HEK293 (cell line): Measurements from ENCODE around the gene TMEM88.

Source experiments
- GLIS2 ChIP-seq: fragments of 450-650 bp; formaldehyde crosslinking; IDR thresholded peaks from 2 replicates; pipeline ENCODE4 v1.5.1; 2016; ENCODE audit warnings: missing biosample characterization, missing genetic modification characterization
- IKZF3 ChIP-seq: fragments of 450-650 bp; IDR thresholded peaks from 2 replicates; pipeline ENCODE4 v1.5.0; 2018; ENCODE audit warnings: missing biosample characterization, mild to moderate bottlenecking, missing genetic modification characterization, moderate library complexity
- KLF1 ChIP-seq: fragments of 450-650 bp; formaldehyde crosslinking; IDR thresholded peaks from 2 replicates; pipeline ENCODE4 v1.5.1; 2016; ENCODE audit warnings: missing biosample characterization, missing genetic modification characterization
- KLF10 ChIP-seq: fragments of 450-650 bp; IDR thresholded peaks from 2 replicates; pipeline ENCODE4 v1.5.1; 2018; ENCODE audit warnings: missing biosample characterization, mild to moderate bottlenecking, missing genetic modification characterization
- KLF9 ChIP-seq: fragments of 450-650 bp; formaldehyde crosslinking; IDR thresholded peaks from 2 replicates; pipeline ENCODE4 v1.5.1; 2016; ENCODE audit warnings: missing biosample characterization, missing genetic modification characterization, low read depth
- SP2 ChIP-seq: fragments of 450-650 bp; formaldehyde crosslinking; IDR thresholded peaks from 2 replicates; pipeline ENCODE4 v1.5.1; 2016; ENCODE audit warnings: missing biosample characterization, missing genetic modification characterization
- ZBTB20 ChIP-seq: fragments of 450-650 bp; formaldehyde crosslinking; IDR thresholded peaks from 2 replicates; pipeline ENCODE4 v1.5.1; 2016; ENCODE audit warnings: missing biosample characterization, missing genetic modification characterization
- ZBTB8A ChIP-seq: fragments of 450-650 bp; formaldehyde crosslinking; IDR thresholded peaks from 2 replicates; pipeline ENCODE4 v1.5.1; 2016; ENCODE audit warnings: missing biosample characterization, missing genetic modification characterization
- ZNF155 ChIP-seq: fragments of 450-650 bp; formaldehyde crosslinking; IDR thresholded peaks from 2 replicates; pipeline ENCODE4 v1.5.1; 2016; ENCODE audit warnings: missing biosample characterization, missing genetic modification characterization
- ZNF223 ChIP-seq: fragments of 450-650 bp; formaldehyde crosslinking; IDR thresholded peaks from 2 replicates; pipeline ENCODE4 v1.5.1; 2016; ENCODE audit warnings: missing biosample characterization, missing genetic modification characterization
- ZNF335 ChIP-seq: fragments of 450-650 bp; formaldehyde crosslinking; conservative IDR thresholded peaks from 2 replicates; pipeline ENCODE4 v1.5.1; 2016; ENCODE audit warnings: missing biosample characterization, missing genetic modification characterization
- ZNF366 ChIP-seq: fragments of 450-650 bp; formaldehyde crosslinking; conservative IDR thresholded peaks from 2 replicates; pipeline ENCODE4 v1.5.1; 2016; ENCODE audit warnings: missing biosample characterization, missing genetic modification characterization
- ZNF514 ChIP-seq: fragments of 450-650 bp; formaldehyde crosslinking; IDR thresholded peaks from 2 replicates; pipeline ENCODE4 v1.5.1; 2016; ENCODE audit warnings: missing biosample characterization, missing genetic modification characterization
- ZNF544 ChIP-seq: fragments of 450-650 bp; formaldehyde crosslinking; IDR thresholded peaks from 2 replicates; pipeline ENCODE4 v1.5.0; 2017; ENCODE audit warnings: missing biosample characterization, missing genetic modification characterization
- ZNF621 ChIP-seq: fragments of 450-650 bp; formaldehyde crosslinking; IDR thresholded peaks from 2 replicates; pipeline ENCODE4 v1.5.1; 2017; ENCODE audit warnings: missing biosample characterization, missing genetic modification characterization
- ZNF776 ChIP-seq: fragments of 450-650 bp; formaldehyde crosslinking; IDR thresholded peaks from 2 replicates; pipeline ENCODE4 v1.5.0; 2017; ENCODE audit warnings: missing biosample characterization, missing genetic modification characterization, borderline replicate concordance
- TF ChIP-seq, protein P1 (sequence below): fragments of 450-650 bp; formaldehyde crosslinking; IDR thresholded peaks from 2 replicates; pipeline ENCODE4 v1.5.1; 2016; ENCODE audit warnings: missing biosample characterization, missing genetic modification characterization
- TF ChIP-seq, protein P2 (sequence below): fragments of 450-650 bp; formaldehyde crosslinking; IDR thresholded peaks from 2 replicates; pipeline ENCODE4 v1.5.1; 2016; ENCODE audit warnings: missing biosample characterization, missing genetic modification characterization
- TF ChIP-seq, protein P3 (sequence below): sonication (generic); formaldehyde crosslinking; IDR thresholded peaks from 2 replicates; pipeline ENCODE4 v1.8.1; 2022; ENCODE audit warnings: mild to moderate bottlenecking, moderate library complexity, missing genetic modification reagents
- TF ChIP-seq, protein P4 (sequence below): fragments of 450-650 bp; formaldehyde crosslinking; IDR thresholded peaks from 2 replicates; pipeline ENCODE4; 2016; ENCODE audit warnings: missing biosample characterization, missing genetic modification characterization

Gene TMEM88

DNA sequence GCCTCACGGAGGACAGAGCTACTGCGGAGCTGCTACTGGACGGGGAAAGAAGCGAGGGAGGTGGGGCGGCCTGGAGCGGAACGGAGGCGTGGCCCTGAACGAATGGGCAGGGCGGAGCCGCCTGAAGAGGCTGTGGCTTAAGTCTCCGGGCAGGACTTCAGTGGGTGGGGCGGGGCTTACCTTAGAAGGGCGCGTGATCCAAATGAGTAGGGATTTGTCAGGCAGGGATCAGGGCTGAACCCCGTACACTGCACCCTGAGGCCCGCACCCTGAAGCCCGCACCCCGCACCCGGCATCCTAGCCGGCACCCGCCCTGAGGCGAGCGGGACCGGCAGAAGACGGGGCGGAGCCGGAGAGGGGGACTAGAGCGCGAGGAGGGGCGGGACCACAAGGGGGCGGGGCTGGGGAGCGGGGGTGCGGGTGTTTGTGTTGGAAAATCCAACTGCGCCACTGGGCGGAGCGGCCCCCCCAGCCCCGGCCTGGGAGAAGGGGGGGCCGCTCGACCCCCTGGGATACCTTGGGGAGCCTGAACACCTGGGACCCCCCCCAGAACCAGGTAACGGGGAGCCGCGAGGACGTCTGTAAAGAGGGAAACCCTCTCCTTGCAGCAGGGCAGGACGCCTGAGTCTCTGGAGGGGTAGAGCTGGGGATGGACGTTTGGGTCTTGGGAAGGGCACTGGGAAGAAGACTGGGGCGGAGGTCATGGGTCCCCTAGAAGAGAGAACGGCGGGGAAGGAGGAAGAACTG, 20.9 kb upstream of the TMEM88 start, which contains the start of gene KDM6B (continued):
- TF ChIP-seq IKZF3 (tag by site-specific recombination) (peak; percentile 75), GLIS2 (tag by site-specific recombination) (peak; percentile 79), ZBTB8A (tag by site-specific recombination) (peak; percentile 28; the same call in 1 of the 2 replicates), ZNF155 (tag by site-specific recombination) (no peak), ZNF514 (tag by site-specific recombination) (no peak), ZNF621 (tag by site-specific recombination) (no peak), ZNF544 (no peak), ZNF366 (0 out of 2 replicates have a peak, but pooled peaks have one; percentile 30), SP2 (tag by site-specific recombination) (peak; percentile 84), ZNF335 (peak; percentile 96), KLF9 (tag by site-specific recombination) (peak; percentile 94), ZNF776 (no peak), ZBTB20 (tag by site-specific recombination) (peak; percentile 63; the same call in 1 of the 2 replicates), KLF1 (tag by site-specific recombination) (peak; percentile 90), ZNF223 (tag by site-specific recombination) (0 out of 2 replicates have a peak, but pooled peaks have one; percentile 53), KLF10 (tag by site-specific recombination) (peak; percentile 70; the same call in 1 of the 2 replicates)
- TF ChIP-seq, protein P1, sequence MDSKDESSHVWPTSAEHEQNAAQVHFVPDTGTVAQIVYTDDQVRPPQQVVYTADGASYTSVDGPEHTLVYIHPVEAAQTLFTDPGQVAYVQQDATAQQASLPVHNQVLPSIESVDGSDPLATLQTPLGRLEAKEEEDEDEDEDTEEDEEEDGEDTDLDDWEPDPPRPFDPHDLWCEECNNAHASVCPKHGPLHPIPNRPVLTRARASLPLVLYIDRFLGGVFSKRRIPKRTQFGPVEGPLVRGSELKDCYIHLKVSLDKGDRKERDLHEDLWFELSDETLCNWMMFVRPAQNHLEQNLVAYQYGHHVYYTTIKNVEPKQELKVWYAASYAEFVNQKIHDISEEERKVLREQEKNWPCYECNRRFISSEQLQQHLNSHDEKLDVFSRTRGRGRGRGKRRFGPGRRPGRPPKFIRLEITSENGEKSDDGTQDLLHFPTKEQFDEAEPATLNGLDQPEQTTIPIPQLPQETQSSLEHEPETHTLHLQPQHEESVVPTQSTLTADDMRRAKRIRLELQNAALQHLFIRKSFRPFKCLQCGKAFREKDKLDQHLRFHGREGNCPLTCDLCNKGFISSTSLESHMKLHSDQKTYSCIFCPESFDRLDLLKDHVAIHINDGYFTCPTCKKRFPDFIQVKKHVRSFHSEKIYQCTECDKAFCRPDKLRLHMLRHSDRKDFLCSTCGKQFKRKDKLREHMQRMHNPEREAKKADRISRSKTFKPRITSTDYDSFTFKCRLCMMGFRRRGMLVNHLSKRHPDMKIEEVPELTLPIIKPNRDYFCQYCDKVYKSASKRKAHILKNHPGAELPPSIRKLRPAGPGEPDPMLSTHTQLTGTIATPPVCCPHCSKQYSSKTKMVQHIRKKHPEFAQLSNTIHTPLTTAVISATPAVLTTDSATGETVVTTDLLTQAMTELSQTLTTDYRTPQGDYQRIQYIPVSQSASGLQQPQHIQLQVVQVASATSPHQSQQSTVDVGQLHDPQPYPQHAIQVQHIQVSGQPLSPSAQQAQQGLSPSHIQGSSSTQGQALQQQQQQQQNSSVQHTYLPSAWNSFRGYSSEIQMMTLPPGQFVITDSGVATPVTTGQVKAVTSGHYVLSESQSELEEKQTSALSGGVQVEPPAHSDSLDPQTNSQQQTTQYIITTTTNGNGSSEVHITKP (tag by site-specific recombination), result peak; percentile 87
- TF ChIP-seq, protein P2, sequence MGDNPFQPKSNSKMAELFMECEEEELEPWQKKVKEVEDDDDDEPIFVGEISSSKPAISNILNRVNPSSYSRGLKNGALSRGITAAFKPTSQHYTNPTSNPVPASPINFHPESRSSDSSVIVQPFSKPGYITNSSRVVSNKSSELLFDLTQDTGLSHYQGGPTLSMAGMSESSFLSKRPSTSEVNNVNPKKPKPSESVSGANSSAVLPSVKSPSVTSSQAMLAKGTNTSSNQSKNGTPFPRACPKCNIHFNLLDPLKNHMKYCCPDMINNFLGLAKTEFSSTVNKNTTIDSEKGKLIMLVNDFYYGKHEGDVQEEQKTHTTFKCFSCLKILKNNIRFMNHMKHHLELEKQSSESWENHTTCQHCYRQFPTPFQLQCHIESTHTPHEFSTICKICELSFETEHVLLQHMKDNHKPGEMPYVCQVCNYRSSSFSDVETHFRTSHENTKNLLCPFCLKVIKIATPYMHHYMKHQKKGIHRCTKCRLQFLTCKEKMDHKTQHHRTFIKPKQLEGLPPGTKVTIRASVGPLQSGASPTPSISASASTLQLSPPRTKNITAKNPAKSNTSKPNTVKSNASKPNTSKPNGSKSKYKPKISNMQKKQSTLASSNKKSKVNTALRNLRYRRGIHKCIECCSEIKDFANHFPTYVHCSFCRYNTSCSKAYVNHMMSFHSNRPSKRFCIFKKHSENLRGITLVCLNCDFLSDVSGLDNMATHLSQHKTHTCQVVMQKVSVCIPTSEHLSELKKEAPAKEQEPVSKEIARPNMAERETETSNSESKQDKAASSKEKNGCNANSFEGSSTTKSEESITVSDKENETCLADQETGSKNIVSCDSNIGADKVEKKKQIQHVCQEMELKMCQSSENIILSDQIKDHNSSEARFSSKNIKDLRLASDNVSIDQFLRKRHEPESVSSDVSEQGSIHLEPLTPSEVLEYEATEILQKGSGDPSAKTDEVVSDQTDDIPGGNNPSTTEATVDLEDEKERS, result no peak
- TF ChIP-seq, protein P3, sequence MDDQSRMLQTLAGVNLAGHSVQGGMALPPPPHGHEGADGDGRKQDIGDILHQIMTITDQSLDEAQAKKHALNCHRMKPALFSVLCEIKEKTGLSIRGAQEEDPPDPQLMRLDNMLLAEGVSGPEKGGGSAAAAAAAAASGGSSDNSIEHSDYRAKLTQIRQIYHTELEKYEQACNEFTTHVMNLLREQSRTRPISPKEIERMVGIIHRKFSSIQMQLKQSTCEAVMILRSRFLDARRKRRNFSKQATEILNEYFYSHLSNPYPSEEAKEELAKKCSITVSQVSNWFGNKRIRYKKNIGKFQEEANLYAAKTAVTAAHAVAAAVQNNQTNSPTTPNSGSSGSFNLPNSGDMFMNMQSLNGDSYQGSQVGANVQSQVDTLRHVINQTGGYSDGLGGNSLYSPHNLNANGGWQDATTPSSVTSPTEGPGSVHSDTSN (CRISPR knock-in tag), result 0 out of 2 replicates have a peak, but pooled peaks have one; percentile 30
- TF ChIP-seq, protein P4, sequence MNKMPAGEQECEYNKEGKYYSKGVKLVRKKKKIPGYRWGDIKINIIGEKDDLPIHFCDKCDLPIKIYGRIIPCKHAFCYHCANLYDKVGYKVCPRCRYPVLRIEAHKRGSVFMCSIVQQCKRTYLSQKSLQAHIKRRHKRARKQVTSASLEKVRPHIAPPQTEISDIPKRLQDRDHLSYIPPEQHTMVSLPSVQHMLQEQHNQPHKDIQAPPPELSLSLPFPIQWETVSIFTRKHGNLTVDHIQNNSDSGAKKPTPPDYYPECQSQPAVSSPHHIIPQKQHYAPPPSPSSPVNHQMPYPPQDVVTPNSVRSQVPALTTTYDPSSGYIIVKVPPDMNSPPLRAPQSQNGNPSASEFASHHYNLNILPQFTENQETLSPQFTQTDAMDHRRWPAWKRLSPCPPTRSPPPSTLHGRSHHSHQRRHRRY (tag by site-specific recombination), result no peak
